T-helper 1 cell (primary cell): ENCODE measurements around the gene NPTXR.

ENCODE experiments used
- DNase-seq, 5 donors: peaks; one replicate each; pipeline ENCODE4 v3.0.0-alpha.2; 2012 to 2020

The NPTXR gene

GRCh38 chr22:38850941-38851849, 7.4 kb upstream of the NPTXR start:
- no peak for DNase-seq

GRCh38 chr22:38850399-38850798, 6.6 kb upstream of the NPTXR start:
- DNase-seq = no peak

GRCh38 chr22:38849811-38850210, 6.0 kb upstream of the NPTXR start:
- no peak for DNase-seq

- DNase-seq = no peak
These were observed 2.6 kb upstream of the NPTXR start for GRCh38 chr22:38846412-38846811.

- no peak for DNase-seq
These were observed 1.3 kb upstream of the NPTXR start for GRCh38 chr22:38845004-38845740.

- DNase-seq = no peak
These were observed 631 bp upstream of the NPTXR start for GRCh38 chr22:38844315-38845003.

GRCh38 chr22:38843201-38843656, 599 bp downstream of the NPTXR start:
- DNase-seq = peak in 4 of 5 donors; percentile 24 to 81 (median 39)

DNA sequence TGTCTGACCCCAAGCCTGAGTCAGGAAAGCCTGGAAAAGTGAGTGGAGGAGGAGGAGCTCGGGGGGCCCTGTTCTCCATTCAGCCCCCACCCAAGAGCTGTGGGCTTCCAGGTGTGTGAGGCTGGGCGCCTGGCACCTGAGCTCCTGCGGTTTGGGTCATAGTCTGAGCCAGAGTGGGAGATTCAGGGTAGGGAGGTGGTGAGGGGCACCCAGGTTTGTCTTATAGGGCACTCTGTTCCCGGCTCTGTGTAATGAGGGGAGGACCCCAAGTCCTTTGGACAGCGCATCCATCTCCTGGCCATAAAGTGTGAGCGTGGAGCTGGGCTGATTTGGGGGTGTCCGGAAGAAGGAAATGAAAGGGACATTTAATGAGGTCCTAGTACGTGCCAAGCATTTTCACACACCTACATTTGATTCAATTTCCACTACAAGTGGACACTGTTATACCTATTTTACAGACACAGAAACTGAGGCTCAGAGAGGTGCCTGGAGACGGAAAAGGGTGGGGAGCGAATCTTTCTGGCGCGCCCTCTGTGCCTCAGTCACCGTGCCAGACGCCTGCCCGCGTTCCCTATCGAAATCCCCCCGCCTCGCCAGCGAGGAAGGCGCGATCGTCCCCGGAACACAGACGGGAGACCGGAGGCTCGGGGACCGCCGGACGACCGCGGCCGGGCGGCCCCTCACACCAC, 1.2 kb downstream of the NPTXR start:
- no peak for DNase-seq

GRCh38 chr22:38841635-38842034, 2.2 kb downstream of the NPTXR start:
- DNase-seq = no peak

GRCh38 chr22:38841211-38841610, 2.6 kb downstream of the NPTXR start:
- DNase-seq = no peak

- no peak for DNase-seq
These were observed 3.7 kb downstream of the NPTXR start for GRCh38 chr22:38840129-38840528.

GRCh38 chr22:38839686-38840085, 4.1 kb downstream of the NPTXR start:
- DNase-seq = no peak

GRCh38 chr22:38837414-38837928, 6.4 kb downstream of the NPTXR start:
- DNase-seq = no peak

DNA sequence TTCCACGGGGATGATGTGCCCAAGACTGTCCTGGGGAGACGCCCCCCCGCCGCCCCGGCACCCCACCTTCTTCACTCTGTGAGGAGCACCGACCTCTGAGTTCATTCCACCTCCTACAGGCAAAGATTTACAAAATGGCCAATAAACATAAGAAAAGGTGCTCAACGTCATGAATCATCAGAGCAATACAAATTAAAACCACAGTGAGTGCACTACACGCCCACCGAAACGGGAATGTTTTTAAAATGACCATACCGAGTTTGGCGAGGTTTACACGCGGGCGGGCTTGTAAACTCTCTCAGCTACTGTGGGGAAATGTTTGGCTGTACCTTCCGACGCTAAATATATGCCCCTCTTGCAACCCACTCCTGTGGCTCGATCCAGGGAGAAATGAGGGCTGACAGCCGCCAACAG, 7.9 kb downstream of the NPTXR start:
- DNase-seq = no peak

GRCh38 chr22:38834991-38835390, 8.8 kb downstream of the NPTXR start:
- no peak for DNase-seq

- no peak for DNase-seq
These were observed 9.4 kb downstream of the NPTXR start for GRCh38 chr22:38834215-38834953.

- DNase-seq = no peak
These were observed 10.8 kb downstream of the NPTXR start for GRCh38 chr22:38833061-38833460.

DNA sequence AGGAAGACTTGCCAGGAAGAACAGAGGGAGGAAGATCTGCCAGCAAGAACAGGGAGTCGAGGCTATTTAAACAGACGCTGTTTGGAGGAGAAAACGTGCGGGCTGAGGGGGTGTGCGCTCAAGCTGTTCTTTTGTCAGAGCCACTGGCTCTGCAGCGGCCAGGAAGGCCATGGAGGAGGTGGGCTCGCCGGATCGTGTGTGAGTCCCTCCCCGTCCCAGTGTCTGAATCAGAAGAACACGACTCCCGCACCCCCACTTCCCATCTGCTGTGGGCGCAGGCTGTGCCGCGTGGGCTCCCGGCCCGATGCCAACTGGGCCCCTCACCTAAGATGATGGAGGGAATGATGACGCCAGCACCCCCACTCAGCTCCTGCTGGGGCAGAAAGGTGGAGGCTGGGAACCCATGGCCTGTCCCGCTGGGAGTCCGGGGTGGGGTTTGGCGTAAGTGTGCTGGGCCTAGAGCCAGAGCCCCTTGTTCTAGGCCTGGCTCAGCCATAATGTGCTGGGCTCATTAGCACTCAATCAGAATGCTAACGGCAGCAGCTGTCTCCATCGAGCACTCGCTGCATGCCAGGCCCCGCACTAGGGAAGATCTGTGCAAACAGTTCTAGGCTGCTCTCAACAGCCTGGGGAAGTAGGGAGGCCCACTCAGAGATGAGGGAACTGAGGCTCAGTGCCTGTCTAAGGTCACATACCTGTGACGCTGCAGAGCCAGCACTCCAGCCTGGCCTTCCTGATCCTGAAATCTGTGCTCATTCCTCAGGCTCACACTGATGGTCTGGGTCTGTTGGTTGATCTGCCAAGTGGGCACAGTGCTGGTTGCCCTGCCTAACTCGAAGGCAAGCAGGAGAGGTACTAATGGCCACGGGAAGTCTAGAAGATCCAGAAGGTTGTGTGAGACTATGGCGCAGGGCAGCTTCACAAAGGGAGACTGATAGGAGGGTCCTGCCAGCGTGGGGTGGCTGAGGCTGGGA, 11.5 kb downstream of the NPTXR start:
- no peak for DNase-seq

- no peak for DNase-seq
These were observed 12.5 kb downstream of the NPTXR start for GRCh38 chr22:38831166-38831945.

GRCh38 chr22:38830845-38831108, 13.1 kb downstream of the NPTXR start:
- DNase-seq = no peak
